ENCODE results near the gene NEUROD1.

GRCh38 chr2:181662287-181662686, 18.0 kb downstream of the NEUROD1 start:
- TF ChIP-seq CTCF (IDR thresholded peaks at IDR 0.05; ENCODE audit: insufficient read depth, low read length, poor library complexity, severe bottlenecking) (no peak), EZH2phosphoT487 (conservative IDR thresholded peaks at IDR 0.05; ENCODE audit: low read length) (no peak)
